Stimulated activated CD8-positive, alpha-beta memory T cell treated with anti-CD3 and anti-CD28 coated beads, Interleukin-7, amount 100 ng/mL, for 48 hours (primary cell): Measurements from ENCODE around the gene OR2K2.
"Not testable (repeated sequence)": the region's sequence is repeated elsewhere in the genome, so short reads cannot be mapped to it uniquely, and the experiment has no call there.

ENCODE experiments used
- DNase-seq, 2 donors: peaks; one replicate each; pipeline ENCODE4 v3.0.0-alpha.2; 2020; ENCODE audit warnings: low read depth in 1 of 2; ENCODE audit errors: extremely low read depth in 1 of 2

OR2K2 gene

DNA sequence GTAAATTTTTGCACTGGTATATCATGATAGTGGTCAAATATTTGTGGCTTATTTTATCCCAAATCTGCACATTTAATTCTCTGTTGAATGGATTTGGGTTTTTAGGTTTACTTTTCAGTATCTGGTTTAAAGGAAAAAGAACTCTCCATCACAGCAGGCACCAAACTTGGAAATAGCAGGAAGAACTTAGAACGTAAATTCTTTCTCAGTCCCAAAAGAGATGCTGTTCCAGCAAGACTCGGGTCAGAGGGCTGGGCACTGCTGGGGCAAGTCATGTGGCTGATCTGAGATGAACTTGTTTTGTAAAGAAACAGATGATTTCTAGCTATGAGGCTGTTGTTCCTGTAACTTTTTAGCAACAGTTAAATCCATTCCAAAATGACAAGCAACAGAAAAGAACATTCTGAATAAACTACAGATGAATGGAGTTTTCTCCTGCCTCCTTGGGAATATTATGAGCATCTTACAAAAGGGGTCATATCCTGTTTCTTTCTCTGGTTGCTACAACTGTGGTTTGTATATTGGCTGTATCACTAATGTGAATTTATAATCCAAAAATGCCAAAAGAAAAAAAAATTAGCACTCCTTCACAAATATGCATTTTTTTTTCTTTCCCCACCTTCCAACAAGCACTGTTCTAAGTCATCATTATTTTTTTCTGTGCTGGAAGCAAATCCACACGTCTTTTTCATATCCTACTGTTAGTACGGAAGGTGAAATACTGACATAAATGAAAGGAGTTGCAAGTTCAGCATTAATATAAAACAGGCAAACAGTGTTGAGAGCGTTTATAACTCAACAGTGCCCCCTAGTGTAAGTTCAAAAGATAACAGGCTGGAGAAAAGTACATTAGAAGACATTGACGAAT, 31.1 kb downstream of the OR2K2 start:
- DNase-seq: no peak

DNA sequence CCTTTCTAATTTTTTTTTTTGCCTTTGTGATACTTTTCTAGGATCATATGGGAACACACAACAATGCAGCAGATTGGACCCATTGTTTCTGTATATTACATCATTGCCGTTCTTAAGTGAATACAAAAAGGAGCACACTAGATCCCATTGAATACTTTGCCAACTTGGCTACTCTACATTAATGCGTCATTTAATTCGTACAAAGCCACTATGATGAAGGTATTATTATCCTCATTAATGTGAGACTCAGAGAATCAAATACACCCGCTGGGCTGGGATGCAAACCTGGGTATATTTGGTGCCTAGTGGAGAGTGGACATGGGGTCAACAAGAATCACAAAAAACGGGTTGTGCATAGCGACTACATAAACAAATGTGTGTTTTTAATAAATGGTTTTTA, 31.9 kb downstream of the OR2K2 start:
- no peak for DNase-seq

DNA sequence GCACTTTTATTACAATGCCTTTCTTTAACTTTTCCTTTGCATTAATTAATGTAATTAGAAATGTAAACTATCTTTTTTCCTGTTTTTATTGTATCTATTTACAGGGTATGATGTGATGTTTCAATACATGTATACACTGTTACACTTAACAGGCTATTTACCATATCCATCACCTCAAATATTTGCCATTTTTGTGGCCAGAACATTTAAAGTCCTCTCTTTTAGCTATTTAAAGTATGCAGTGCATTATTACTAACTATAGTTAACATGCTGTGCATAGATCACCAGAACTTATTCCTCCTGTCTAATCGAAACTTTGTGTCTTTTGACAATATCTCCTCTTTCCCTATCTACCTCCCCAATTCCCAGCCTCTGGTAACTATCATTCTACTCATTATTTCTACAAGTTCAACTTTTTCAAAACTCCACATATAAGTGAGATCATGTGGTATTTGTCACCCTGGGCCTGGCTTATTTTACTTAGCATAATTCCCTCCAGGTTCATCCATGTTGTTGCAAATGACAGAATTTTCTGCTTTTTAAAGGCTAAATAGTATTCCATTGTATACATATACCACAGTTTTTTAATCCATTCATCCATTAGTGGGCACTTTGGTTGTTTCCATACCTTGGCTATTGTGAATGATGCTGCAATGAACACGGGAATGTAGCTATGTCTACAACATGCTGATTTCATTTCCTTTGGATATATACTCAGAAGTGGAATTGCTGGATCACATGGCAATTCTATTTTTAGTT, 32.8 kb downstream of the OR2K2 start:
- no peak for DNase-seq

DNA sequence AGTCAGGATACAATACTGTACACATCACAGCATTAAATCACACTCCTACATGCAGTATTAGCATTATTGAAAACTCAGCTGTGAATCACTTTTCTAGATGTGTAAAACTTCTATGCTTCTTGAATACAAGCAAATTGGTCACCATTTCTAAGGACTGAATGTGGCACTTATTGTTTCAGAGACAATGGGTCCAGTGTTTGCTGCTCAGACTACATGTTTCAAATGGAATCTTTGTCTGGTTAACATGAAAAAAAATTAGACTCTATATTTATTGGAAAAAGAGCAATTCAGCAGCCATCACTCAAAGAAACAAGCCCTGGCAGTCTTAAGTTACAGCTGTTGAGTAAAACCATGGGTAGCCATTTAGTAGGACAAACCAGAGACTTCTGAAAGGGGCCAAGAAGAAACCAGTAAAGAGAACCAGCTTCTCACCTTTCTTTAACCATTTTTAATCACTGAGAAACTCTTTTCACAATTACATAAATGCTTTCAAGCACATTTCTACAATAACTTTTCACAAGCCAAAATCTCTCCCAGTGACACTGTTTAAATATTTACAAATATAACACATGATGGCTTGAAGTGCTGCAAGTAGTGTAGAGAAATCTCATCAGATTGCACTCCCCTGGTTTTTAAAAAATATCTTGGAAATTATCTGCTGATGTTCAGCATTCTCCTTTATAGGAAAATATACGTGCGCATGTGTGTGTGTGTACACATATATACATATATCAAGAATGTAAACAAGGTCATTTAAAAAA, 35.2 kb downstream of the OR2K2 start:
- DNase-seq: no peak

DNA sequence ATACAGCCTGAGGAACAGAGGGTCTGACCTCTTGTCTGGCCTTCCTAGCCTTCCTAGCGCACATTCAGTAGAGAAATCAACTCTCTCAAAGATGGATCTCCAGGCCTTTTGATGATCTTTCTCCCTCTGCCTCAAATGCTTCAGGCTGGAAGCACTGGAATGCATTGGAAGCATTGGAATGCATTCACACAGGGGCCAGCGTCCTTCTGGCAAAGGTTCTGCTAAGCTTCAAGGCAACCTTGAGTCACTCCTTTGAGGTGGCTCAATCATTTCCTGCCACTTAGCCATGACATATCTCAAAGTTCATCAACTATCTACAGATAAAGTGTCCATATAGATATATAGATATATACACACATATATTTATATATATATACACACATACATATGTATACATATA, 42.9 kb downstream of the OR2K2 start:
- no peak for DNase-seq

DNA sequence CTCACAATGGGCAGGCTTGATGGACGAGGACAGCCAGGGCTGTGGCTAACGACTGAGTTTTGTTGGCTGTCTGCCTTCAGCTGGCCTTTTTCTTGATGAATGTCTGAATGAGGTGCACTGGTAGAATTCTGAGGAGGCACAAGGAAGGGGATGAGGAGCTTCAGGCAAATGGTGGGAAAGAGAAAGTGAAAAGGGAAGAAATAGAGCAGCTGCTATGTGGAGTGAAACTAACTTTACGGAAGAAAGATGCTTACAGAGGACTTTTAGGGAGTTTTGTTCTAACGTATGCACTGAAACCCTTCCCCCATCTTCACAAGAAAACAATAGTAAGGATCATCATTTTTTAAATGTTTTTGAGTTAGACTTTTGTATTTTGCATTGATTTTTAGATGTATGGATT, 45.3 kb downstream of the OR2K2 start:
- DNase-seq: no peak

DNA sequence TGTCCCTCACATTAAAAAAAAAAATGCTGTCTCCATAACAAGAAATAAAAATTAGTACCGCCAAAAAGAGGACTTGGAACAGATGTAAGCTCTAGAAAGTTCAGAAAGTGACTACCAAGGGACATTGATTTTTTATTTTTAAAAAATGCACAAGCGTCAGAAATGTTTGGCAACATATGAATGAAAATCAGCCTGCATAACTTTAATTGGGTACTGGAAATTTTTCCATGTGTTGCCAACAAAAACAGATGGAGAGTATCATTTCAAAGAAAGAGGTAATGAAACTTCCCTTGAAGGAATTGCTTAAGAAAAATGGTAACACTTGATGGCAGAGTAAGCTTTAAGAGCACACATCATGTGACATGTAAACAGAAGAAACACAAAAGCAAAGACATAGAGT, 47.2 kb downstream of the OR2K2 start:
- DNase-seq: no peak

DNA sequence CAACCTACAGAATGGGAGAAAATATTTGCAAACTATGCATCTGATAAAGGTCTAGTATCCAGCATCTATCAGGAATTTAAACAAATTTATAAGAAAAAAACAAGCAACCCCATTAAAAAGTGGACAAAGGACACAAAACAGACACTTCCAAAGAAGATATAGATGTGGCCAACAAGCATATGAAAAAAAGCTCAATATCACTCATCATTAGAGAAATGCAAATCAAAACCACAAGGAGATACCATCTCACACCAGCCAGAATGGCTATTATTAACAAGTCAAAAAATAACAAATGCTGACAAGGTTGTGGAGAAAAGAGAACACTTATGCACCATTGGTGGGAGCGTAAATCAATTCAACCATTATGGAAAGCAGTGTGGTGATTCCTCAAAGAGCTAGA, 49.2 kb downstream of the OR2K2 start:
- DNase-seq: not testable (repeated sequence)
